IPS-11a (cell line): Measurements from ENCODE around the gene PDE4B.
"Not testable (repeated sequence)": the region's sequence is repeated elsewhere in the genome, so short reads cannot be mapped to it uniquely, and the experiment has no call there.

Experiments used
- H3K4me3 ChIP-seq: one replicate; pipeline ENCODE4 v1.5.1; 2013; ENCODE audit warnings: low read depth, low read length, control low read depth

Gene PDE4B

DNA sequence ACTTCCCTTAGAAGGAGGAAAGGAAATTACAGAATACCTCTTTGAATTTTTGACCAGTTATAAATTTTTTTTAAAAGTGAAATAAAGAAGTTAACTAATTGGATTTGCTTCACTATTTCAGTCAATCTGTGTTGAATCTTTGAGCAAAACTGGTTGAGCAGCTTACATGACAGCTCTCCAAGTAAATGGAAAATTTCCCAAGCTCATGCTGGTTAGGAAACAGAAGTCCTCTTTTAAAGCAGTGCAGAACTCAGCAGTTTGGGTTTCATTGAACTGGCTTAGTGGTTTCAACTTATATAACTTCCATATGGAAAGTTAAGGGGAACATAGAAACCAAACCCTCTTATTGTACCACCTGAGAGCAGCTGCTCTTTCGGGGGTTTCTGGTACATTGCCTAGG lies 250.5 kb downstream of the PDE4B start:
- no peak overlapping the region for H3K4me3 ChIP-seq

DNA sequence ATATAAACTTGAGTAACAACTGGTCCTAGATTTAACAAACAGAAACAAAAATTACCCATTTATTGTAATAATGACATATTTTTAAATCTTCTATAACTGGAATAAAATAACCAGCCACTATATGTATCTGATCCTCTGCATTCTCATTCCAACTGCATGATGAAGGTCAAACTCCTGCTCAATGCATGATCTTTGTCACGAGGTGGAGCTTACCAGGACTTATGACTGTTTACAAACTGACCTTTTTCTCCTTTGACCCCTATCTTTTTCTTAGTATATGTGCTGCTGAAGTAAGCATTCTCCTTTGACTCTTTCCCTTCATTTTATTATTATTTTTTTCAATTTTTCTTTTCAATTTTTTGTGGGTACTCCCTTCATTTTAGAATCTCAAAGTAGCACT lies 252.2 kb downstream of the PDE4B start:
- H3K4me3 ChIP-seq, result no peak overlapping the region

DNA sequence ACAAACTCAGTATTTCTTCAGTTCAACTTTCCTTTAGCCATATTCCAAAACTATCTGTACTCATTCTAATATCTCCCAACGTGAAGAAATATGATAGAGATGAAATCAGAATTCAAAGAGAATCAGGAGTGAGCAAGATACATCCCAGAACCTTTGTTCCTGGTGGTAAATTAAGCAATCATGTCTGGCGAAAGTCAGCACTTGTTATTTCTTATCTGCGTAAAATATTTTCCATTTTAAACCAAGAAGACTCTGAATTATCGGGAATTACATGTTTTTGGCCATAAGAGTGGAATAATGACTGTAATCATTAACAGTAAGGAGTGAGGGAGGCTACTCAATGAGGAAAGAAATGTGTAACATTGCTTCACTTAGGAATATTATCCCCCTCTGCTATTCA lies 253.7 kb downstream of the PDE4B start:
- H3K4me3 ChIP-seq, result no peak overlapping the region

DNA sequence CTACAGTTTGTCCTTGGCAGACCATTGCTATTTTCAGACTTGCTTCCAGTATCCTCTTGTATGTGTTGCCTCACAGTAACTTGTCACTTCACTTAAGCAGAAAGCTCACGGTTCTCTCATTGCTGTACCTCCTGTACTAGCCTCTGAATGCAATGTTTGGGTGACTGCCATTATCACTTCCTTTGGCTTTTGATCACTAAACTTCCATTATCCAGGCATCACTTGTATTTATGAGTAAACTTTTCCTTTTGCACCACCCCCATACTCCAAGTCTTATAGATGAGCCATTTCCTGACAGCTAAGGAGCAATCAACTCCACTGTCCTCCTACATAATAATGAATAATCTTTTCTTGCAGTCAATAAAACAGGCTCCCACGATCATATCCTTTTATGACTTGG lies 255.3 kb downstream of the PDE4B start:
- H3K4me3 ChIP-seq, result no peak overlapping the region

DNA sequence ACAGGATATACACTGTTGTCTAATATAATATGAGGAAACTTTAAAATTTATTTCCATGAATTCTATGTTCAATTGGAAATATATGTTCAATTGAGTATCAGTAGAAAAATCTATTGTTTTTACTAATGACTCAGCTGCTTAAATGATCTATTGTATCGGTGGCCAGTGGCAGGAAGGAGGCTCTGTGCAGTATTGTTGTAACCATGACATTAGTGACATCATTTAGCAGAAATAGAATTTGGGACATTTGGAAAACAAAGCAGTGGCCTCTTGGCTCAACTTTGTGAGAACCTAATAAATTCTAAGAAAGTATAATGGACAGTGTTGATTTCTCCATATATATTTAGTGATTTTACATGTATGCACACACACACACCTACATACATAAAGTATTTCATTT lies 257.4 kb downstream of the PDE4B start:
- H3K4me3 ChIP-seq, result no peak overlapping the region

DNA sequence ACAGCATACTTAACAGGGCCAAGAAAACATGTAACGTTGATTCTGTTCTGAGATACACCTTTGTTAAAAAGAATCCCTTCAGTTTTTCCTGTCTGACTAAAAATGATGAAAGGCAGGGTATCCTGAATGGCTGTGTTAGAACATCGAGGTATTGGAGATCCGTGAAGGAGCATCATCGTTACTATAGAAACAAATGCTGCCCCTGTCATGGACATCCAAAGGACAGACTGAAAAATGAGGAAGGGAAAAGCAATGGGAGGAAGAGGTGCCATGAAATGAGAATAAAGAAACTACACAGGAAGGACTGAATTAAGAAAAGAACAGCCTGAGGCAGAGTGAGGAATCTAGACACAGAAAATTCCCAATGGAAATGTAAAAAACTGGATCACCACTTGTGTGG lies 257.9 kb downstream of the PDE4B start:
- H3K4me3 ChIP-seq, result no peak overlapping the region

DNA sequence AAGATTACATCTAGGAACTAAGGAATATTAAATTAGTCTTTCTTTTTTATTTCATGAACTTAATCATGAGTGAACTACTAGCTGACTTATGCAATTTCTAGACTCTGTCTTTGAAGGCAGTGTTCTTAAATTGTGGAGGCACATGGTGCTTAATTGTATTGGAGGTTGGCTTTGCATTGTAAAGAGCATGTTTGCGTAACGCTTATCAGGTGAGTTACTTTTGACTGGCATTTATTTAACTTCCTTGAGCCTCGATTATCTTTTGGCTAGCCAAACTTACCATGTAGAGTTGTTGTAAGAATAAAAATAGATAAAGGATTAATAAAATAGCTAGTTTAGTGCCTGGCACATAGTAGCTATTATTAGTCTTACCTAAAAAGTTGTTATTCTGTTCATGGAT lies 262.4 kb downstream of the PDE4B start:
- no peak overlapping the region for H3K4me3 ChIP-seq

DNA sequence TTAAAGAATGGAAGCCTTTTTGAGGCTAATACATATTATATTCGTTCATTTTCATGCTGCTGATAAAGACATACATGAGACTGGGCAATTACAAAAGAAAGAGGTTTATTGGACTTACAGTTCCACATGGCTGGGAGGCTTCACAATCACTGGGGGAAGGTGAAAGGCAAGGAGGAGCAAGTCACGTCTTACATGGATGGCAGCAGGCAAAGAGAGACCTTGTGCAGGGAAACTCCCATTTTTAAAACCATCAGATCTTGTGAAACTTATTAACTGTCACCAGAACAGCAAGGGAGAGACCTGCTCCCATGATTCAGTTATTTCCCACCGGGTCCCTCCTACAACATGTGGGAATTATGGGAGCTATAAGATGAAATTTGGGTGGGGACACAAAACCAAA lies 264.8 kb downstream of the PDE4B start:
- H3K4me3 ChIP-seq, result not testable (repeated sequence)

DNA sequence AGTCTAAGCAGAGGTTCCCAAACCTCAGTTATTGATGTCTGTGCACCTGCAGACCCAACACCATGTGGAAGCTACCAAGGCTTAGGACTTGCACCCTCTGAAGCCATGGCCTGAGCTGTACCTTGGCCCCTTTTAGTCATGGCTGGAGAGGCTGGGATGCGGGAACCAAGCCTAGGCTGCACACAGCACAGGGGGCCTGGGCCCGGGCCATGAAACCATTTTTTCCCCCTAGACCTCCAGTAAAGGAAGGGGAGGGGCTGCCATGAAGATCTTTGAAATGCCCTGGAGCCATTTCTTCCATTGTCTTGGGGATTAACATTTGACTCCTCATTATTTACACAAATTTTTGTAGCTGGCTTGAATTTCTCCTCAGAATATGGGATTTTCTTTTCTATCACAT lies 265.9 kb downstream of the PDE4B start:
- H3K4me3 ChIP-seq, result no peak overlapping the region

DNA sequence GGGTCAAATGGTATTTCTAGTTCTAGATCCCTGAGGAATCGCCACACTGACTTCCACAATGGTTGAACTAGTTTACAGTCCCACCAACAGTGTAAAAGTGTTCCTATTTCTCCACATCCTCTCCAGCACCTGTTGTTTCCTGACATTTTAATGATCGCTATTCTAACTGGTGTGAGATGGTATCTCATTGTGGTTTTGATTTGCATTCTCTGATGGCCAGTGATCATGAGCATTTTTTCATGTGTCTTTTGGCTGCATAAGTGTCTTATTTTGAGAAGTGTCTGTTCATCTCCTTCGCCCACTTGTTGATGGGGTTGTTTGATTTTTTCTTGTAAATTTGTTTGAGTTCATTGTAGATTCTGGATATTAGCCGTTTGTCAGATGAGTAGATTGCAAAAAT lies 274.5 kb downstream of the PDE4B start:
- not testable (repeated sequence) for H3K4me3 ChIP-seq

DNA sequence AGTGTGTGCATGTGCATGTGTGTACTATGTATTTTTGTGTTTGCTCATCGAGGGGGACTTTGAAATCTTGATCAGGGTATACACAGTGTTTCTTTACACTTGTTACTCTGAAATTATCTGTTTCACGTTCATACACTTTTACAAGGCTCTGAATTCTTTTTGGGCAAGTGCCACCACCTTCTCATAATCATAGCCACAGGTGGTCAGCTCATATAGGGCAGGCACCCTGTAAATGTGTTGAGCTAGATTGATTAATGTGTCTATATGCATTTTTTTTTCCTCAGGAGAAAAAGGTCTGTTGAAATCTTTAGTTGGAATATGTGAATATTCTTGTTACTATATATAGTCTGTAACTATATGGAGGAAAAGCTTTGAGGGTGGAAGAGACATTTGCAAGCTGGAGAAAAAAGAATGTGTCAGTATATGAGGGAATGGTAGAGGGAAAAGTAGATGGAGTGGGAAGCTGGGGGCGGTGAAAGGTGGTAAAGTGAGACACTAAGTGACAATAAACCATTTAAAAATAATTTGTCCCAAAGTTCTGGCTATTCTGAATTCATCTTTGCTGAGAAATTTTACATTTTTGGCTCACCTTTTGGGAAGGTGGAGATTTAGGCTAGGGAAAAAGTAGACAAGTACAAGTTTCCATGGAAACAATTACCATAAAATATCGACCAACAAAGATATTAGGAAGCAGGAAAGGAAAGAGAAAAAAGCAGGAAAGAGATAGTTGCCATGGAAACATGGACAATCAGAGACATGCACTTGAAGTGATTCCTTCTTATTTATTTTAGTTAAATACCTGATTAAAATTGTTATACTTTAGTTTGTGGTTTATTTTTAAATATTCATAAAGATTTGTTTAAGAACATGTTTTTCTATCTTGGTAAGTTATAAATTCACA lies 277.5 kb downstream of the PDE4B start:
- H3K4me3 ChIP-seq, result no peak overlapping the region

DNA sequence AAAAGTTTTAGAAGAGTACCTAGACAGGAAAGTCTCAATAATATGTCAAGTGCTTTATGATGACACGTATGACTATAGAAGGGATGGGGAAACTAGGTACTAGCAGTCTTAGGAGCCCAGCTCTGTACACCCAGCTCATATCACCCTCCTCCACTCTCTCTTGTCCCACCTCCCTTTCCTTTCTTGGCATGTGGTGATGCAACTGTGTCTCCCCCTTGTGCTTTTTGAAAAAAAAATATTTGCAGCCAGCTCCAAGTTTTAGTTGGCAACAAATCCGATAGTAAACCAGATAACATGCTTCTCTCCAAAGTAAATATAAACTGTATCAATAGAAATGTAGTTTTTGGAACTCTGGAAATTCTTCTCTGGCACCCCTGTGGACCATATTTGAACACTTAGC lies 280.7 kb downstream of the PDE4B start:
- H3K4me3 ChIP-seq, result no peak overlapping the region

DNA sequence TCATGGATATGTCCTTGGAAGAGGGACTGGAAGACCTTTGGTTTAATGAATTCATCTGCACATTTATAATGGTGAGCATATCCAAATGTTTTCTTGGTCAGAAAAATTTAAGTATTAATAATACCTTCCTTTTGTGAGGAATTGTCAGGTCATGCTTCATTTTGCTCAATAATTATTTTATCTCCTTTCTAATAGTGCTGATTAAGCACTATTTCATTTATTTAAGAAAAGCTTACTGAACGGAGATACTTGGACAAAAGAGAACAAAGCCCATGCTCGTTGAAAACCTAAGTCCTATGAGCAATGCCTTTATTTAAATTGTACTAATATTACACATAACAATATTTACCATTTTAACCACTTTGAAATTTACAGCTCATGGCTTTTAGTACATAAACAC lies 281.5 kb downstream of the PDE4B start:
- H3K4me3 ChIP-seq, result no peak overlapping the region

DNA sequence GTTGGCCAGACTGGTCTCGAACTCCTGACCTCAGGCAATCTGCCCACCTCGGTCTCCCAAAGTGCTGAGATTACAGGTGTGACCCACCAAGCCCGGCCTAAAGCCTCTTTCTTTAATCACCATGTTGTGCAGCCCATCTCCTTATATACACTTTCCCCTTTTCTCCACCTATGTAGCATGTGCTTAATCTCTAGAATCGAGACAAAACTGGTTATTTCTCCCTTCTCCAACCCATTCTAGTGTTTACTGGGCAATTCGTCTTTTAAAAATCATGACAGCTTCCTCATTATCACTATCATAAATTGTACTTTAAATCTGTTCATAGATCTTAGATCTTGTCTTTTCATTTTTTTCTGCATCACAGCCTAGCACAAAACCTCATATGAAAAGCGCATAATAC lies 285.7 kb downstream of the PDE4B start:
- H3K4me3 ChIP-seq, result no peak overlapping the region

DNA sequence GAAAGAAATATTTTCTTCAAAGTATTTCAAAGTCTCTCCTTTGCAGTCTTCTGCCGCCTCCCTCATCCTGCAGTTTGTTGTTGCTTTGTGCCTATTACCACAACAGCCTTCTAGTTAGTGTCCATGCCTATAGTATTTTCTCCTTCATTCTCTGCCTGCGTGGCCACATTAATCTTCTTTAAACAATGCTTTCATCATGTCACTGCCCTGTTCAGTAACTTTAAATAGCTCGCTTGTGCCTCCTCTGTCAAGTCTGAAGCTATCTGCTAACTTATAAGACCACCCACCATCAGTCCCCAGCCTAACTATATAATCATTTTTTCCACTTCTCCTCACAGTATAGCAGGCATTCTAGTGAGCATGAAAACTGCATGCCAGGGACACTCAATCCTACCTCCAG lies 290.3 kb downstream of the PDE4B start:
- H3K4me3 ChIP-seq, result no peak overlapping the region

DNA sequence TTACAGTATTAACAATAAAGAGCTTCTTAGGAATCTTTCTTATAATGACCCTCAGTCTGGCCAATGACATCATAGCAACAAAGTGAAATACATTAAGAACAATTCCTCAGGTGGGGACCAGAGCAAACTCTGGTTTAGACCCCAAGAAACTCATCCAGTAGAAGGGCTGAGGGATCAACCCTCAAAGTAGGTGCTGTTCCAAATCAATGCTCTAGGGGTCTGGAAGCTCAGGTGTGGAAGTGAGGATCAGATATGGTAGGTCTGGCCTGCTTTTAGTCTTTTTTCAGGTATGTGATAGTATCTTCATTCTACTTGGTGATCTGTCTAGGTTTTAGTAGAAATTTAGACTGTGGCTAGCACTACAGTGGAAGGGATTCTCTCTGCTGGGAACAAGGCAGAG lies 291.7 kb downstream of the PDE4B start:
- H3K4me3 ChIP-seq, result no peak overlapping the region

DNA sequence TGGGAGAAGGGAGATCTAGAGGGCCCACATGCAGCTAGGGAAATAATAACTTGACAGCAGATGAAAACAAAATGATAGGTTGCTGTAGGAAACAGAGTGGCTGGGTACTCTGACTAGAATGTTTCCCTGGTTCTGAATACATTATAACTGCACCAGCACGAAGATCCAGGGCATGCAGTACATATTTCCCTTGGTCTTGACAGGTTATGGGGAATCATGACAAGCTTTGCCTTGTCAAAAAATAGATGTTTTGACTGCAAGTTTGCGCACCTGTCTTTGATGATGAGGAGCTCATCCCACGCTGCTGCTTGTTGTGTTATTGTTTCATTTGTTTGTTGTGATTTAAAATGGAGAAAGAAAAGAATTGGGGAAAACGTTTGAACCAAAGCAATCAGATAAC lies 292.9 kb downstream of the PDE4B start:
- H3K4me3 ChIP-seq, result no peak overlapping the region

DNA sequence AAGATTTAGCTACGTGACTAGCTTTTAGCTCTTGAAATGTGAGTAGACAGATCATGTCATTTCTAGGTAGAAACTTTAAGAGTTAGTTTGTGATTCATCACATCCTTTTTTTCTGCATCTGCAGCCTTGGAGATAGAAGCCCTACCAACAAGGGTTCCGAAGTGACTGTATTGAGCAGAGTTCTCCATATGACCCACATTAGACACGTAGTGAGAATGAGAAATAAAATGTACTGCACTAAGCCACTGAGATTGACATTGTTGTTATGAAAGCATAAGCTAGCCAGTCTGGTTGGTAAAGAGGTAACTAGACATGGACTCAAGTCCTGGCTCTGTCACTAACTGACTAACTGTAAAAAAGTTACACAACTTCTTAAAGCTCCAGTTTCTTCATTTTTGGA lies 296.1 kb downstream of the PDE4B start:
- H3K4me3 ChIP-seq, result no peak overlapping the region

DNA sequence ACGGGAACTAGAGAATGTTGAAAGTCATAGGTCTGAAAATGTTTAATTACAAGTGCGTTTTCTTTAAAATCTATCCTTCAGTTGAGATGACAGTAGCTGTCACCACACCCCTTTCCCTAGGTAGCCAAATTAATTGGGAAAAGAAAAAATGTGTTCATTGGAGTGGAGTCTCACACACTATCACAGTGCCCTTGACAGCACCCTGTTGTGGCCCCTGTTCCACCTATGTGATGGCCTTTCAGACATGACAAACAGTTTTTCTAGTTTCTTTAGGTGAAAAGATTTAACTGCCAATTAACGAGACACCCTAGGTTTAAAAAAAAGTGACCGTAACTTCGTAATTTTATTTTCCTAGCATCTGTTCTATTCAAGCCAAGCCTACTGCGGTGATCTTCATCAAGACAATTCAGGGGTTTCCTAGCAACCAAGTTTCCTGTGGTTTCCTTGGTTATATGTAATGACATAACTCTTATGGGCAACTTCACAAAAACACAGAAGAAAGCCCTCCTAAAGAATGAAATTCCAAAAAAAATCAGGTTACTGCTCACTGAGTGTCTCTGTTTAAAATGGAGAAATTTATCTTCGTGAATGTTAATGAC lies 298.3 kb downstream of the PDE4B start:
- H3K4me3 ChIP-seq, result no peak overlapping the region

DNA sequence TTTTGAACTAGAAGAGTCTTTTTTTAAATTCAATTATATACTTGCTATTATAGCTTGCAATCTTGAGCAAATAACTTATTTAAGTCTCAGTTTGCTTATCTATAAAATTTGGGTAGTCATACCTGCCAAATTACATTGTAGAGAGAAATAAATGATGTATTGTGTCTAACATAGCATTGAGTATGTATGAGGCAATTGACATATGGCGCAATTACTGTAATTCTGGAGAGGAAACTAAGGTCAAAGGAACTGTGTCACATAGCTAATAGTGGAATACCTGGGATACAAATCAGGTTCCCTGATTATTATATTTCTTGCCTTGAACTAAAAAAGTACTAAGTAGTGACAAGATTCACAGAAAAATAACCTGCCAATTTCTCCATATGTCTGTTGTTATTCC lies 302.5 kb downstream of the PDE4B start:
- no peak overlapping the region for H3K4me3 ChIP-seq

DNA sequence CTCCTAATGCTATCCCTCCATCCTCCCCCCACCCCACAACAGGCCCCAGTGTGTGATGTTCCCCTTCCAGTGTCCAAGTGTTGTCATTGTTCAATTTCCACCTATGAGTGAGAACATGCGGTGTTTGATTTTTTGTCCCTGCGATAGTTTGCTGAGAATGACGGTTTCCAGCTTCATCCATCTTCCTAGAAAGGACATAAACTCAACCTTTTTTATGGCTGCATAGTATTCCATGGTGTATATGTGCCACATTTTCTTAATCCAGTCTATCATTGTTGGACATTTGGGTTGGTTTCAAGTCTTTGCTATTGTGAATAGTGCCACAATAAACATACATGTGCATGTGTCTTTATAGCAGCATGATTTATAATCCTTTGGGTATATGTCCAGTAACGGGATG lies 308.3 kb downstream of the PDE4B start:
- H3K4me3 ChIP-seq, result not testable (repeated sequence)

DNA sequence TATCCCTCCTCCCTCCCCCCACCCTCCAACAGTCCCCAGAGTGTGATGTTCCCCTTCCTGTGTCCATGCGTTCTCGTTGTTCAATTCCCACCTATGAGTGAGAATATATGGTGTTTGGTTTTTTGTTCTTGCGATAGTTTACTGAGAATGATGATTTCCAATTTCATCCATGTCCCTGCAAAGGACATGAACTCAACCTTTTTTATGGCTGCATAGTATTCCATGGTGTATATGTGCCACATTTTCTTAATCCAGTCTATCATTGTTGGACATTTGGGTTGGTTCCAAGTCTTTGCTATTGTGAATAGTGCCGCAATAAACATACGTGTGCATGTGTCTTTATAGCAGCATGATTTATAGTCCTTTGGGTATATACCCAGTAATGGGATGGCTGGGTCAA lies 311.4 kb downstream of the PDE4B start:
- not testable (repeated sequence) for H3K4me3 ChIP-seq

DNA sequence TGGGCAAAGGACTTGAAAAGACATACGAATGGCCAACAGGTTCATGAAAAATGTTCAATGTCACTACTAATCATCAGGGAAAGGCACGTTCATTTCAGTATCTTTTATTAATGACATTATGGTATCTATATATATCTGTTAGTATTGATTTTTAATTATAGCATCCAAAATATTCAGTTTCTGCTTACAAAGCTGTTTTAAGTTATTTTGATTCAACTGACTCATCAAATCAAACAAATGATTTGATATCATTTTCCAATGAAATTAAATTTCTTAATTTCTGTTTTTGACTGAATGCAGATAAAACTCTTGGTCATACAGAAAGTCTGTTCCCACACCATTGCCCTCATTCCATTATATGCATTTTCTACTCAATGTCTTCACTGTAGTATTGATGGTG lies 315.9 kb downstream of the PDE4B start:
- H3K4me3 ChIP-seq, result no peak overlapping the region
